T47D (cell line): ENCODE data around the gene WDR83.
"Not testable (repeated sequence)": the region's sequence is repeated elsewhere in the genome, so short reads cannot be mapped to it uniquely, and the experiment has no call there.

Experiments
- DNase-seq, 2 experiments: peaks; one replicate each; pipeline versions ENCODE4 v3.0.0 to v3.0.0-alpha.2; 2011 to 2012; ENCODE audit warnings: low read depth in 1 of 2, low spot score in 1 of 2
- JUND ChIP-seq: IDR thresholded peaks from 2 replicates; pipeline ENCODE4 v1.6.1; 2012; ENCODE audit warnings: low read depth
- in situ Hi-C: cut with HindIII; loops from 2 replicates; pipeline ENCODE4 v1.10.0; 2016; ENCODE audit warnings: low sequenced_read_pairs, low pct_unique_long_range_greater_than_20kb

Gene WDR83

DNA sequence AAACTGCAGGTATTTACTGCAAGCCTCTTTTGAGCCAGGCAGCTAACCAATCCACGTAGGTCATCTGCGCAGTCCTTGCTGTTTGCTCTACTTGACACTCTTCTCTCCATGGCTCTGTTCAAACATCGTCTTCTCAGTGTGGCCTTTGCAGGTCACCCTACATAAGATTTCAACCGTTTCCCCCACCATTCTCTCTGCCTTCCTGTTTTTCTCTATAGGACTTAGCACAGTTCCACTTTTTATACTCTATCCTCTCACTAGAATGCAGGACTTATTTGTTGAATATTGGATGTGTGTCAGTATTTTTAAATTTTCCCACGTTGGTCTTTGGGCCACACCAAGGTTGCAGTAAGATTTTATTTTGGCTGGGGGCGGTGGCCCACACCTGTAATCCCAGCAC, 31.5 kb downstream of the WDR83 start:
- in situ Hi-C loops, result no loop called here
- no peak for DNase-seq
- TF ChIP-seq JUND, result no peak

DNA sequence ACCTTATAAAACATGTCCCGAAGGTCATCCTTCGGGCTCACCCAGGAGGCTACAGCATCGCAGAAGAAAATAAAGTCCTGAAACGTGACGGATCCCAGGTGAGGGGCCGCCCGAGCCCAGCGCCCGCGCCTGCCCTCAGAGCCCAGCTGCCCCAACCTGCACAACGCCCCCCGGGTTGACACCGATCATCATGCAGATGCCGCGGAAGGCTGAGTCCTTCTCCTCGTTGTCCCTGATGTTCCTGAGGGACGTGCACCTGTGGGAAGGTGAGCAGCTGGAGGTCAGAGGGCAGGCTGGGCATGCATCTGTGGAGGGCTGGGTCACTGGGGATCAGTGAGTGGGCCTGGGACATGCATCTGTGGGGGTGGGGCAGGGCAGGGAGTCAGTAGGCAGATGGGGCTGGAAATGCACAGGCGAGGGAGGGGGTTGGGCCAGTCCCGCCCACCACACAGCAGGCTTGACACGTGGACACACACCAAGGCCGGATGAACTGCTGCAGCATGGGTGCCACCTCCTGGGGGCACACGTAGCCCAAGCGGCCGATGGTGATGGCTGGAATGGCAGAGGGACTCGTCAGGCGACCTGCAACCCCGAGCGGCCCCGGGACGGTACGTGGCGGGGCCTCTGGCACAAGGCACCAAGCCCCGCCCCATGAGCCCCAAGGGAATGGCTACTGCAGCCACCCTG, 35.1 kb downstream of the WDR83 start:
- no peak for DNase-seq

DNA sequence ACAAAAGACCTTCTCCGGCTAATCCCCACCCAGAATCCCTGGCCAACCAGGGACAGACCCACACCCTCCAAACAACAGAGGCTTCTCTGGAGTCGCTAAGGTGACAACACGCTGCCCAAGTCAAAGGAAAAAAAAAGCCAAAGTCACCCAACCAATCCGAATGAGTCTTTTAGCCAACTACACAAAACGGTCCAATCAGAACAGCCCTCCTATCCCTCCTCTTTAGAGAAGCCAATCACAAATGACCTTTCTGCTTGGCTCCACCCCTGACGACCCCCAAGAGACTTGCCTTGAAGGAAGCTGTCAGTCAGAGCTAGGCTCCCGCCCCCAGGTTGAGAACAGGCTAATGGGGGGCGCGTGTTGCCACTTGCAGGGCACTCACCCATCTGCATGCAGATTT, 36.4 kb downstream of the WDR83 start:
- DNase-seq, result peak in 1 of 2 experiments; percentile 62
- TF ChIP-seq JUND, result no peak
- in situ Hi-C loops, result no loop called here

More for the DNA sequence above, 35.1 kb downstream of the WDR83 start:
- TF ChIP-seq JUND, result no peak
- in situ Hi-C loops, result no loop called here

DNA sequence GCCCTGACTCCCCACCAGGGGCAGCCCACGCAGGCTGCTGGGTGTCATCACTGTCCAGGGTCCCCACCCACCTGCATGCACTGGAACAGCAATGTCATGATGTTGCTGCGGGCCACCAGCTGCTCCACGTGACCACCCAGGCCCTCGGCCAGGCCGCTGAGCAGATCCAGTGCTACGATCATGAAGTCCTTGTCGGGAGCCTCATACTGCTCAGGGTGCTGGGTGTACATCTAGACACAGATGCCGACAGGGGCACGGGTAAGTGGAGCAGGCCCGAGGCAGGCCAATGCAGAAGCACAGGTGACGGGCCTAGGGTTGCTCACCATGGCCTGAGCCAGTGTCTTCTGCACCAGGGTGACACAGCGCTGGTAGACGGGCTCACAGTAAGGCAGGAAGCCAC, 38.6 kb downstream of the WDR83 start:
- in situ Hi-C loops, result no loop called here
- DNase-seq, result no peak
- TF ChIP-seq JUND, result no peak

DNA sequence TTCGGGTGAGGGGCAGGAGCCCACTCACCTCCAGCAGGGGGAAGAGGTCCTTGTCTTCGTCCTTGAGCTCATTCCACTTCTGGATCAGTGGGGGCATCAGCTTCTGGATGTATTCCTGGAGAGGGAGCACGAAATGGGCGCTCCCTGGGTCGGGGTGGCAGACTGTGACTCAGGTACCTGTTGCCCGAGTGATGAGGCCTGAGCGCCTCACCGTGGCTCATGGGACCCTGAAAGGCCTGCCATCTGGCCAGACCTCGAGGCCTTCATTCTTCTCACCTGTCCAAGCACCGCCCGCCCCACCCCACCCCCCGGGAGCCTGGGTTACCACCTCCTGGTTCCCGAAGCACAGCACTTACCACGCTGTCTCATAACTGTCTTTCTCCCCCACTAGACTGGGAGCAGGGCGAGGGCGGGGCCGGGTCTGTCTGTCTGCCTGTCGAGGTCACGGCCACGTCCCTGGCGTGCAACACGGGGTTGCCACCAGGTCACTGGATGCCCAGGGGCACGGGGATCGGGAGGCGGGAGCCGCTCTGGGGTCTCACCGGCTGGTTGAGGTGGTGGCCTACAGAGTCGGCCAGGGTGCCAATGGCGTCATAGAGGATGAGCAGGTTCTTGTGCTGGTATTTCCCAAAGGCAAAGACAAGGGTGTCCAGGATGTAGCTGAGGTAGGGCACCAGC, 39.2 kb downstream of the WDR83 start:
- no peak for DNase-seq
- in situ Hi-C loops, result no loop called here
- no peak for TF ChIP-seq JUND

DNA sequence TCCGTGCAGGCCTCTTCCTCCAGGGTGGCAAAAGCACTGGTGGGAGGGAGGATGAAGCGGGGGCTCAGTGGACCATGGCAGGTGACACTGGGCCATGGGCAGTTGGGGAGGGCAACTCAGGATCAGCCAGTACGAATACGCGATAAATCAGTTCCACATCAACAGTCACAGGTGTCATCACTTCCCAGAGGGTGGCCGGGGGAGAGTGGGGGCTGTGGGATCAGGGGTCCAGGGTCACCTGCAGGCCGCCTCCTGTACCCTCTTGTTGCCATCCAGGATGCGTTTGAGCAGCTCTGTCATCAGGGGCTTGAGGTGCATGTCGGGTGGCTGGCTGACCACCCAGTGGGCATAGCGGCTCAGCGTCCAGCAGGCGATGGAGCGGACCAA, 39.7 kb downstream of the WDR83 start:
- no peak for DNase-seq
- TF ChIP-seq JUND, result no peak
- in situ Hi-C loops, result no loop called here

DNA sequence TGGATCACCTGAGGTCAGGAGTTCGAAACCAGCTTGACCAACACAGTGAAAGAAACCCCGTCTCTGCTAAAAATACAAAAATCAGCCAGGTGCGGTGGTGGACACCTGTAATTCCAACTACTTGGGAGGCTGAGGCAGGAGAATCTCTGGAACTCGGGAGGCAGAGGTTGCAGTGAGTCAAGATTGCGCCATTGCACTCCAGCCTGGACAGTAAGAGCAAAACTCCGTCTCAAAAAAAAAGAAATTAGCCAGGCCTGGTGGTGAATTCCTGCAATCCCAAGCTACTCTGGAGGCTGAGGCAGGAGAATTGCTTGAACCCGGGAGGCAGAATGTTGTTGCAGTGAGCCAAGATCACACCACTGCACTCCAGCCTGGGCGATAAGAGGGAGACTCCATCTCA, 42.0 kb downstream of the WDR83 start:
- no peak for DNase-seq
- no peak for TF ChIP-seq JUND
- in situ Hi-C loops, result no loop called here

DNA sequence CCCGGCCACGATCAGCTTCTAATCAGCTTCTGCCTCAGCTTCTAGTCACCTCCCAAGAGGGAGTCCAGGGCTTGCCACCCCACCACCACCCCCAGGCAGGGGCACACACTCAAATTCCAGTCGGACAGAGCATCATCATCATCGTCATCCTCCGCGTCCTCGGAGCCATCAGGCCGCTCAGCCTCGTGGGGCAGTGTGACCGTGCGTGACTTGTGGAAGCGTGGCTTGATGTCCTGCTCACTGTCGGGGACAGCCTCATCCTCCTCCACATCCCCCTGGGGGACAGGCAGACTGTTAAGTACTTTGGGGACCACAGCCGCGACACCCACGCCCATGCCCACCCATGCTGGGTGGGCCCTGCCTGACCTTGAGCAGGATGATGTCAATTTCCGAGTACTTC, 44.6 kb downstream of the WDR83 start:
- in situ Hi-C loops, result no loop called here
- no peak for TF ChIP-seq JUND
- no peak for DNase-seq

DNA sequence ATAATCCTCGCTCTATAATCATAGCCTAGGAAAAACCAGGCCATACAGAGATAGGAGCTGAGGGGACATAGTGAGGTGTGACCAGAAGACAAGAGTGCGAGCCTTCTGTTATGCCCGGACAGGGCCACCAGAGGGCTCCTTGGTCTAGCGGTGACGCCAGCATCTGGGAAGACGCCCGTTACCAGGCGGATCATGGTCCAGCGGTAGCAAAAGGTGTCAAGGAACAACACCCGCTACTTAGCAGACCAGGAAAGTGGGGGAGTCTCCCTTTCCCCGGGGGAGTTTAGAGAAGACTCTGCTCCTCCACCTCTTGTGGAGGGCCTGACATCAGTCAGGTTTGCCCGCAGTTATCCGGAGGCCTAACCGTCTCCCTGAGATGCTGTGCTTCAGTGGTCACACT, 45.5 kb downstream of the WDR83 start:
- in situ Hi-C loops, DNase-seq: not testable (repeated sequence)

DNA sequence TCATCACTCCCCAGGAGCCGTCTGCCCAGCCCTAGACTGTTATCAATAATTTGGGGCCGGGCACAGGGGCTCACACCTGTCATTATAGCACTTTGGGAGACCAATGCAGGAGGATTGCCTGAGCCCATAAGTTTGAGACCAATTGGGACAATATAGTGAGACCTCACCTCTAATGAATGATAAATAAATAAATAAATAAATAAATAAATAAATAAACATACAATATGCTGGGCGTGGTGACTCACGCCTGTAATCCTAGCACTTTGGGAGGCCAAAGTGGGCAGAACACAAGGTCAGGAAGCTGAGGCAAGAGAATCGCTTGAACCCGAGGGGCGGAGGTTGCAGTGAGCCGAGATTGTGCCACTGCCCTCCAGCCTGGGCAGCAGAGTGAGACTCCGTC, 46.7 kb downstream of the WDR83 start:
- in situ Hi-C loops, DNase-seq: not testable (repeated sequence)

DNA sequence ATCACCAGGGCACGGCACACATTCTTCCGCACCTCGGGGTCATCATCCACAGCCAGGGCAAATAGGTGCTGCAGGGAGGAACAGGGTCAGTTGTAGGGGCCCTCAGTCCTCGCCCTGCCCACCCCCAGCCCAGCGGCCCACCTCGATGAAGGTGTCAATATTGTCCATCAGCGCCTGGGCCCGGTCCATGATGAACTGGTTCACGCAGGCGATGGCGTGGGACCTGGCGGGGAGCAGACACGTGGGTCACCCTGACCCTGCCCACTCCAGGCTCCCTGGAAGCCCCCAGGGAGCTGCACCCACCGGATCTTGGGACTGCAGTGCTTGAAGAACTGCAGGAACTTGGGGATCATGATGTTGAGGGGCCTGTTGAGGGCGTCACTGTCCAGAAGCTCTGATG, 48.5 kb downstream of the WDR83 start:
- no peak for DNase-seq
- in situ Hi-C loops, result no loop called here
- TF ChIP-seq JUND, result no peak

DNA sequence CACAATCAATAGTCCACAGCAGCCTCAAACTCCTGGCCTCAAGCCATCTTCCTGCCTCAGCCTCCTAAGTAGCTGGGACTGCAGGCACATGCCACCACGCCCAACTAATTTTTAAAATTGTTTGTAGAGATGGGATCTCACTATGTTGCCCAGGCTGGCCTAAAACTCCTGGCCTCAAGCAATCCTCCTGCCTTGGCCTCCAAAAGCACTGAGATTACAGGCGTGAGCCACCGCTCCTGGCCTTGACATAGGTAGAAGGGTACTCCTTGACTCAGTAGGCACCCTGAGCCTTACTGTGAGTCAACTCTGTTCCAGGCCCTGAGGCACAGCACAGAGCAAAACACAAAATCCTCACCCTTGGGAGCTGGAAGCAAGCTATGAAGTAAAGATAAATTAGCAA, 49.3 kb downstream of the WDR83 start:
- no peak for TF ChIP-seq JUND
- in situ Hi-C loops, result no loop called here
- no peak for DNase-seq

DNA sequence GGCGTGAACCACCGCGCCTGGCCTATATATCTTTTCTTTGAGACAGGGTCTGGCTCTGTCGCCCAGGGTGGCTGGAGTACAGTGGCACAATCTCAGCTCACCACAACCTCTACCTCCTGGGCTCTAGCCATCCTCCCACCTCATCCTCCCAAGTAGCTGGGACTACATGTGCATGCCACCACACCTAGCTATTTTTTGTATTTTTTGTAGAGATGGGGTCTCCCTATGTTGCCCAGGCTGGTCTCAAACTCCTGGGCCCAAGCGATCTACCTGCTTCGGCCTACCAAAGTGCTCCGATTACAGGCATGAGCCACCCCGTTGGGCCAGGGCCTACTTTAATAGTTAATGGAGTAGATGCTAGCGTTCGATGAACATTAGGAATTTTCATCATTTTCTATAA, 53.7 kb downstream of the WDR83 start:
- TF ChIP-seq JUND, result no peak
- in situ Hi-C loops, result no loop called here
- DNase-seq, result no peak
